ENCODE measurements around the gene PTGS1.

PTGS1 gene

GRCh38 chr9:122393284-122393983 is 22.6 kb downstream of the PTGS1 start:
- TF ChIP-seq POLR2AphosphoS5 (IDR thresholded peaks at IDR 0.05; ENCODE audit: low read depth, low read length) (no peak), FOXP2 (optimal IDR thresholded peaks at IDR 0.05; ENCODE audit: borderline replicate concordance, extremely low read depth, extremely low read length, insufficient read depth) (no peak), TAF1 (IDR thresholded peaks at IDR 0.05; ENCODE audit: borderline replicate concordance, insufficient read depth, low read length) (no peak), SIN3A (IDR thresholded peaks at IDR 0.05; ENCODE audit: borderline replicate concordance, insufficient read depth, low read length) (no peak)
- TF ChIP-seq, protein P1, sequence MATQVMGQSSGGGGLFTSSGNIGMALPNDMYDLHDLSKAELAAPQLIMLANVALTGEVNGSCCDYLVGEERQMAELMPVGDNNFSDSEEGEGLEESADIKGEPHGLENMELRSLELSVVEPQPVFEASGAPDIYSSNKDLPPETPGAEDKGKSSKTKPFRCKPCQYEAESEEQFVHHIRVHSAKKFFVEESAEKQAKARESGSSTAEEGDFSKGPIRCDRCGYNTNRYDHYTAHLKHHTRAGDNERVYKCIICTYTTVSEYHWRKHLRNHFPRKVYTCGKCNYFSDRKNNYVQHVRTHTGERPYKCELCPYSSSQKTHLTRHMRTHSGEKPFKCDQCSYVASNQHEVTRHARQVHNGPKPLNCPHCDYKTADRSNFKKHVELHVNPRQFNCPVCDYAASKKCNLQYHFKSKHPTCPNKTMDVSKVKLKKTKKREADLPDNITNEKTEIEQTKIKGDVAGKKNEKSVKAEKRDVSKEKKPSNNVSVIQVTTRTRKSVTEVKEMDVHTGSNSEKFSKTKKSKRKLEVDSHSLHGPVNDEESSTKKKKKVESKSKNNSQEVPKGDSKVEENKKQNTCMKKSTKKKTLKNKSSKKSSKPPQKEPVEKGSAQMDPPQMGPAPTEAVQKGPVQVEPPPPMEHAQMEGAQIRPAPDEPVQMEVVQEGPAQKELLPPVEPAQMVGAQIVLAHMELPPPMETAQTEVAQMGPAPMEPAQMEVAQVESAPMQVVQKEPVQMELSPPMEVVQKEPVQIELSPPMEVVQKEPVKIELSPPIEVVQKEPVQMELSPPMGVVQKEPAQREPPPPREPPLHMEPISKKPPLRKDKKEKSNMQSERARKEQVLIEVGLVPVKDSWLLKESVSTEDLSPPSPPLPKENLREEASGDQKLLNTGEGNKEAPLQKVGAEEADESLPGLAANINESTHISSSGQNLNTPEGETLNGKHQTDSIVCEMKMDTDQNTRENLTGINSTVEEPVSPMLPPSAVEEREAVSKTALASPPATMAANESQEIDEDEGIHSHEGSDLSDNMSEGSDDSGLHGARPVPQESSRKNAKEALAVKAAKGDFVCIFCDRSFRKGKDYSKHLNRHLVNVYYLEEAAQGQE (IDR thresholded peaks at IDR 0.05; ENCODE audit: insufficient read depth in 1 of 2, low read depth in 2 of 2, low read length in 2 of 2) = no peak

DNA sequence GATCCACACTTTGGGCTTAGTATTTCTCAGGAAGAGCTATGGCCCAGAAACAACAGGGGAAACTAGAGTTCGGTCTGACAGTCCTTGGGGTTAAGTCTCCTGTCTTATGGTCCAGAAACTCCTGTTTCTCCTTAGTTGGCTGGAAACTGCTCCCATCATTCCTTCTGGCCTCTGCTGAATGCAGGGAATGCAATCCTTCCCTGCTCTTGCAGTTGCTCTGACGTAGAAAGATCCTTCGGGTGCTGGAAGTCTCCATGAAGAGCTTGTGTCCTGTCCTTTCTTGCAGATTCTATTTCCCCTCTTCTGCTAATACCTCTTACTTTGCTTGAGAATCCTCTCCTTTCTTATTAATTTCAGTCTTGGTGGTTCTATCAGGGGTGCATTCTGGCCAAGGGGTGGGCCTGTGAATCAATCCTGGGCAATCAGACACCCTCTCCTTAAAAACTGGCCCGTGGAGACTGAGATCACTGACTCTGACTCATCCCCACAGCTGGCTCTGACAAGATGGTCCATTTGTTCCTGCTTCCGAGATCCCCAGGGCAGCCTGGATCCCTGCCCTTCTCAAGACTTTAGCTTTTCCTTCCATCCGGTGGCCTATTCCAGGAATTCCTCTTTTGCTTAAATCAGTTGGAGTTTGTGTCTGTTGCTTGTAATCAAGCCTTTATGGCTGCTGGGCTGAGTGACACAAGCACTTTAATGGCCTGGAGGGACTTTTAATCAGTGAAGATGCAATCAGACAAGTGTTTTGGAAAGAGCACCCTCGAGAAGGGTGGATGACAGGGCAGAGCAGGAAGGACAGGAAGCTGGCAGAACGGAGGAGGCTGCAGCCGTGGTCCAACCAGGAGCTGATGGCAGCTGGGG is 23.7 kb downstream of the PTGS1 start:
- TF ChIP-seq, protein P1 (IDR thresholded peaks at IDR 0.05; ENCODE audit: insufficient read depth in 1 of 2, low read depth in 2 of 2, low read length in 2 of 2) = 0 out of 4 replicates have a peak, but pooled peaks of 1 of the 2 experiments have one; percentile 14
- TF ChIP-seq TAF1 (IDR thresholded peaks at IDR 0.05; ENCODE audit: borderline replicate concordance, insufficient read depth, low read length) = no peak

DNA sequence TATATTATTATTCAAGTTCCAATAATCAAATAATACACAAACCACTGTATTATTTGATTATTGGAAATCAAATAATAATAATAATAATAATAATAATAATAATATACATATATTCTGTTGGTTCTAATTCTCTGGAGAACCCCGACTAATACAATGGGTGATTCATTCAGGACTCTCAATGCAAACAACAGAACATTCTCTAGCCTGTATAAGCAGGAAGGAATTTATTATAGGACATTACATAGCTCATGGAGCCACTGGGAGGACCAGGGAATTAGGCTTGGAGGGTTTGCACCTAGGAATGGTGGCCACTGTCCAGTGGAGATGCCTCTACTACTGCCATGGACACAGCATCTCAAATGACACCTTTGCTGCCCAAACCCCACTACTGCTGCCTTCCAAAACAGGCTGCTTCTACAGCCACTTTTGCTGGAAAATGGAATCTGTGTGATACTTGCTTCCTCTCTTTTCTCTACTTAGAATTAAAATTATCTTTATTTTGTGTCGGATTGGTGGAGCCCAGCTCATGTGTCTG is 25.9 kb downstream of the PTGS1 start:
- TF ChIP-seq FOXP2 (optimal IDR thresholded peaks at IDR 0.05; ENCODE audit: borderline replicate concordance, extremely low read depth, extremely low read length, insufficient read depth) (no peak), TAF1 (IDR thresholded peaks at IDR 0.05; ENCODE audit: borderline replicate concordance, insufficient read depth, low read length) (no peak), SIN3A (IDR thresholded peaks at IDR 0.05; ENCODE audit: borderline replicate concordance, insufficient read depth, low read length) (no peak), POLR2AphosphoS5 (IDR thresholded peaks at IDR 0.05; ENCODE audit: low read depth, low read length) (no peak)
- TF ChIP-seq, protein P1 (IDR thresholded peaks at IDR 0.05; ENCODE audit: insufficient read depth in 1 of 2, low read depth in 2 of 2, low read length in 2 of 2) = no peak

GRCh38 chr9:122397749-122398148 is 26.9 kb downstream of the PTGS1 start:
- no peak for TF ChIP-seq FOXP2 (optimal IDR thresholded peaks at IDR 0.05; ENCODE audit: borderline replicate concordance, extremely low read depth, extremely low read length, insufficient read depth)
- TF ChIP-seq, protein P1 (IDR thresholded peaks at IDR 0.05; ENCODE audit: insufficient read depth in 1 of 2, low read depth in 2 of 2, low read length in 2 of 2) = no peak
- no peak for TF ChIP-seq SIN3A (IDR thresholded peaks at IDR 0.05; ENCODE audit: borderline replicate concordance, insufficient read depth, low read length)
- TF ChIP-seq TAF1 (IDR thresholded peaks at IDR 0.05; ENCODE audit: borderline replicate concordance, insufficient read depth, low read length) = no peak
